Lower lobe of right lung (tissue), 2 donors: ENCODE data around the gene GRIK1. TPM values are rescaled to one million over a fixed set of nuclear protein-coding genes. Genes with fewer than 3 reads are reported as not detected.

ENCODE experiments used
- ATAC-seq, 2 donors: fragments of 200-7000 bp; cut with Tn5 transposase; one replicate each; pipeline ENCODE4 v1.9.1; 2020 to 2022; ENCODE audit warnings: mild to moderate bottlenecking in 2 of 2, moderate library complexity in 2 of 2
- DNase-seq: peaks from one replicate; pipeline ENCODE4 v3.0.0-alpha.2; 2020
- H3K27ac ChIP-seq: fragments of 200-600 bp; one replicate; pipeline ENCODE4 v1.8.0; 2022
- H3K27me3 ChIP-seq: fragments of 200-600 bp; one replicate; pipeline ENCODE4 v1.8.0; 2022; ENCODE audit warnings: low read depth
- H3K36me3 ChIP-seq: fragments of 200-600 bp; one replicate; pipeline ENCODE4 v1.8.0; 2022; ENCODE audit warnings: mild to moderate bottlenecking
- H3K4me1 ChIP-seq: fragments of 200-600 bp; one replicate; pipeline ENCODE4 v1.8.0; 2022
- H3K4me3 ChIP-seq: fragments of 200-600 bp; one replicate; pipeline ENCODE4 v1.8.0; 2022; ENCODE audit warnings: mild to moderate bottlenecking
- H3K9me3 ChIP-seq: fragments of 200-600 bp; one replicate; pipeline ENCODE4 v1.8.0; 2022
- CTCF ChIP-seq: fragments of 200-600 bp; IDR thresholded peaks from one replicate; pipeline ENCODE4 v1.8.0; 2022; ENCODE audit warnings: antibody characterized with exemption, mild to moderate bottlenecking
- intact Hi-C: fragments of 100-400 bp; cut with DNase I; formaldehyde crosslinking; loops from one replicate; pipeline ENCODE4 v1.11.0; 2022
- total RNA-seq: library from RNA; stranded (reverse); fragmentation: NEBNext Ultra II Directional; extraction: Animal tissue kit (Norgen Biotek cat#: 25700); gene quantifications from one replicate; pipeline ENCODE4 v1.2.1, GENCODE V29; 2021
- donor health status: DM: no; HTN: yes; CAD: no; lungs with severe emphysema.

The GRIK1 gene
- total RNA-seq, 1 donor from 2014 or later = not detected

GRCh38 chr21:29521872-29522271 is 417.9 kb downstream of the GRIK1 start:
- Histone ChIP-seq H3K4me3 (no peak overlapping the region), H3K27me3 (no peaks in the 10 kb centered on the region), H3K9me3 (no peaks in the 10 kb centered on the region), H3K27ac (no peak overlapping the region), H3K4me1 (no peaks in the 10 kb centered on the region), H3K36me3 (no peaks in the 10 kb centered on the region)
- no peak for DNase-seq
- ATAC-seq = no peak
- intact Hi-C loops = no loop called here
- no peak for TF ChIP-seq CTCF

- Histone ChIP-seq H3K9me3 (peaks cover 5% of the 10 kb centered on the region), H3K27ac (no peak overlapping the region), H3K4me1 (no peaks in the 10 kb centered on the region), H3K27me3 (no peaks in the 10 kb centered on the region), H3K4me3 (no peak overlapping the region), H3K36me3 (no peaks in the 10 kb centered on the region)
- intact Hi-C loops = no loop called here
- ATAC-seq = no peak
- no peak for DNase-seq
- no peak for TF ChIP-seq CTCF
Measured at GRCh38 chr21:29520171-29520570, 419.6 kb downstream of the GRIK1 start.

GRCh38 chr21:29514652-29515247 is 425.0 kb downstream of the GRIK1 start:
- Histone ChIP-seq H3K27ac (no peak overlapping the region), H3K27me3 (no peaks in the 10 kb centered on the region), H3K36me3 (no peaks in the 10 kb centered on the region), H3K4me1 (no peaks in the 10 kb centered on the region), H3K9me3 (peaks cover 20% of the 10 kb centered on the region), H3K4me3 (no peak overlapping the region)
- intact Hi-C loops = no loop called here
- ATAC-seq (no peak), DNase-seq (no peak)
- TF ChIP-seq CTCF = no peak

- intact Hi-C loops = no loop called here
- DNase-seq (no peak), ATAC-seq (no peak)
- H3K27me3 ChIP-seq = no peaks in the 10 kb centered on the region
- no peak overlapping the region for H3K27ac ChIP-seq
- no peaks in the 10 kb centered on the region for H3K36me3 ChIP-seq
- H3K9me3 ChIP-seq = peaks cover 20% of the 10 kb centered on the region
- H3K4me3 ChIP-seq = no peak overlapping the region
- no peaks in the 10 kb centered on the region for H3K4me1 ChIP-seq
- no peak for TF ChIP-seq CTCF
Measured at GRCh38 chr21:29513535-29513934, 426.3 kb downstream of the GRIK1 start.

GRCh38 chr21:29511096-29511495 is 428.7 kb downstream of the GRIK1 start:
- H3K27me3 ChIP-seq = no peaks in the 10 kb centered on the region
- H3K4me1 ChIP-seq = no peaks in the 10 kb centered on the region
- TF ChIP-seq CTCF = no peak
- no peak overlapping the region for H3K27ac ChIP-seq
- H3K36me3 ChIP-seq = no peaks in the 10 kb centered on the region
- intact Hi-C loops = no loop called here
- ATAC-seq (no peak), DNase-seq (no peak)
- H3K9me3 ChIP-seq = peaks cover 20% of the 10 kb centered on the region
- no peak overlapping the region for H3K4me3 ChIP-seq
